ENCODE results near the gene ZNF750.

The ZNF750 gene

DNA sequence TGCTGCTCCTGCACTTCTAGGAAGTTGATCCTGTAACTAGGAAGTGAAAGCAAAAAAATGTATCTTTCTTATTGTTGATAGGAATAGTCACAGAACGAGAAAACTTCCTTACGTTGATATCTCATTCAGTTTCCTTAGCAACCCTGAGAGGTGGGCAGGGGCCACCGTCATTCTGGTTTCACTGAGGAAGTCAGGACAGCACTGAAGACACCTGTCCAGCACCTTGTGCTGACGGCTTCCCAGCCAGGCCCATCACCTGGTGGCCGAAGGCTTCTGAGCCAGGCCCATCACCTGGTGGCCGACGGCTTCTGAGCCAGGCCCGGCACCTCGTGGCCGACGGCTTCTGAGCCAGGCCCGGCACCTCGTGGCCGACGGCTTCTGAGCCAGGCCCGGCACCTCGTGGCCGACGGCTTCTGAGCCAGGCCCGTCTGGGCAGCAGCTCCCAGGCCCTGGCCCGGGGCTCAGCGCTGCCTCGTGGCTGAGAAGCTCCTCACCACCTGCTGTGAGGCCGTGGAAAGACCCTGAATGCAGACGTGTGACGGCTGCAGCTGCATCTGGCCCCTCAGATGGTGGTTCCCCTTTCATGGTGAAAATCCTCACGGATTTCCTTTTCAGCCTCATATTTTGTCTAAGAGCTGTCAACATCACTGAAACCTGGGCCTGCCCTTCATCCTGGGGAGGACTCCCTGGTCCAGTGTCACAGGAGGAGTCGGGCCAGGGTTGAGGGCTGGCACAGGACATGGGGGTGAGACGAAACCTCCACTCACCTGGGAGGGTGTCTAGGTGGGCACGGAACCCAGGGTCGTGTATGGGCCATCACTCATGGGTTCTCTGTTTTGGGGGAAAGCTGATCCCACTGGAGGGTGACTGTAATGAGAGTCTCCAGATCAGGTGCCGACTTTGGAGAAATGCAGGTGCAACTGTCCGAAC lies 33.0 kb upstream of the ZNF750 start:
- DNase-seq: no peak

DNA sequence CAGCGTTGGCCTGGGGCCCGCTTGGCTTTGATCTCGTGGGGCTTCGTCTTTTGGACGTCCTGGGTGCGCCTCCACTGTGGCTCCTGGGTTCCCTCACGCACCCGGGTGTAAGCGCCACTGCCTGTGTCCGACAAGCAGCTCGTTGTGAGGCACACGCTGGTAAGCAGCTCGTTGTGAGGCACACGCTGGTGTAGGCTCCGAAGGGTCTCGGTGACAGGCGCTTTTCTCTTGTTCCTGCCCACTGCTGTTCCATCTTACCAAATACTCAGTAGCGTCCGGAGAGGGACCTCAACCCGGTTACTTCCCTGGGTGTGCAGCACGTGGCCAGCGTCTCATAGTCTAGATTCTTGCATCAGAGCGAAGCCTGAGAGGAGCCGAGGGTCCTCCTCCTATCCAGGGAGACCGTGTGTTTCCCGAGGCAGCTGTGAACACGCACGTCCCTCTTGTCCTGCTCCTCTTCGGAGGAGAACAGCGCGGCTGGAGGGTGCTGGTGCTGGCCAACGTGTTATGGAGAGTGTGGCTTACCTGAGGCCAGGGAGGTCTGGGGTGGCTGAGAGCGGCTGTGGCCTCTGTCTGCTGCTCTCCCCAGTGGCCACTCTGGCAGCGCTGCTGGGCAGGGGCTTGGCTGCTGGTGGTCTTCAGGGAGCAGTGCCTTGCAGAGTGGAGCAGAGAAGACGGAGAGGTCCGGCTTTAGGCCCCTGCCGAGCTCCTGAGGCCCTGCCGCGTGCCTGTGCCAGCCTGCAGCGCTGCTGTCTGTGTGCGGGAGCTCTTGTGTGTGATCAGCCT lies 32.1 kb upstream of the ZNF750 start:
- DNase-seq: no peak

DNA sequence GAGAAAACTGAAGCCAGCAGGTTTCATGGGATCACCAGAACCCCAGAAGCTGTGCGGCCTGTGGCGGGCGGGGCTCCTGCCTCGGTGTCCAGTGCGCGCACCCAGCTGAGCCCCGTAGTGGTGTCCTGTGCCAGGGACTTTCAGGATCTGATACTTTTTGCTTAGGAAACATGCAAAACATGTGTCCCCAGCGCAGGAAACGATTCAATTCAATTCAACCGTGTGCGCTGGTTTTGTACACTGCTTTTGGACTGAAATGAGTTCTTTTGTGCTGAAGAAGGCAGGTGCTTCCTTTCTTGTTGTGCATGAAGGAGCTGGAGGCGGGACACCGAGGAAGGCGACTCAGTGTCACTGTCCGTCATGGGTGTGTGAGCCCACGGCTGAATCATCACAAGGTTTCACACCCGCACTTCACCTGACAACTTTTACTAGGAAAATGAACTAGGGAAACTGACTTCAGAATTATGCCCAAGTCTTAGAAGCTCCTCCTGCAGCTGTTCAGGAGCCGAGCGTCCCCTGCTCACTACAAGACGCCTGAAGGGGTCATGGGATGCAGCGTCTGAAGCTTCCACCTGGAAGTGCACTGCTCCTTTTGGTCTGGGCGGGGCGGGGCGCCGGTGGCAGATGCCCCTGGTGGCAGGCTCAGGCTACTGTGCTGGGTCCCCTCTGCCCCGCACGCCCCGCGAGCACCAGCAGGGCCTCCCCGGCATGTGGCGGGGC lies 31.4 kb upstream of the ZNF750 start:
- DNase-seq: no peak

GRCh38 chr17:82870541-82870940 lies 30.7 kb upstream of the ZNF750 start:
- DNase-seq: no peak

DNA sequence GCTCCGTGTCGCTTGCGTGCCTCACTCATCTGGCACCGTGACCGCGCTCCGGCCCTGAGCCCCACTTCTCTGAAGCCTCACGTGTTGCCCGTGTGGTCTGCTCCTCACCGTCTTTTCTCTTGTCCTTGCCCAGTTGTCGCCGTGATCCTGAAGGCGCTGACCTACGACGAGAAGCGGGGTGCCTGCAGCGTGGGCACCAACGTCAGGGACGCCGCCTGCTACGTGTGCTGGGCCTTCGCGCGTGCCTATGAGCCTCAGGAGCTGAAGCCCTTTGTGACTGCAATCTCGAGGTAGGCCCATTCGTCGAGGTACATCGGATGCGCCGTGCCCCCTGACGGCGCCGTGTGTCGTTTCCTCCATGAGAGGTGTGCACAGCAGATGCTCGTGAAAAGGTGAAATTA lies 30.3 kb upstream of the ZNF750 start:
- no peak for DNase-seq

- DNase-seq: no peak
Measured at GRCh38 chr17:82869536-82869935, 29.7 kb upstream of the ZNF750 start.

GRCh38 chr17:82868715-82869131 lies 28.9 kb upstream of the ZNF750 start:
- DNase-seq: no peak

DNA sequence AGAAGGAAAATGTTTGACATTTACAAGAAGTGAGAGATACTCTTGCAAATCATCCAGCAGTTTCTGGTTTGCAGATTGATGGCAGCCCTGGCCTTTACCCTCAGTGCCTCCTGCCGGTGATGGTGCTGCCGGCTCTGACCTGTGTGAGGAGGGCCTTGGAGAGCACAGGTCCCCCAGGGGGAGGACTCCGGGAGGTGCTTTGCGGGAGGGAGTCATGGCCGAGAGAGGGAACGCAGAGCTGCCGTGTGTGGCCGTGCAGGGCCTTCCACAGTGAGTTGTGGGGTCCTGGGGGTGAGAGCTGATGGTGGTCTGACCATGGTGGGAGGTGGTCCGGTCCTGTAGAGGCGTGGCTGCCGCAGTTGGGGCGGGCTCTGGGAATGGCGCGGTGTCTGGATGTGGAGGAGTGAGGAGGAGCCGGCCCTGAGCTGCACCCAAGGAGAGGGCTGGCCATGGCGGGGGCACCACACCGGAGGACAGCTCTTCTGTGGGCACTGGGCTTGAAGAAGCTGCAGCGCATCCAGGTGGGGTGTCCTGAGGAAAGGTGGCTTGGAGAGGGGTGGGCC lies 28.0 kb upstream of the ZNF750 start:
- no peak for DNase-seq

- no peak for DNase-seq
Measured at GRCh38 chr17:82866590-82867191, 26.9 kb upstream of the ZNF750 start.

- DNase-seq: peak; percentile 47
Measured at GRCh38 chr17:82865774-82866395, 26.1 kb upstream of the ZNF750 start.

- DNase-seq: no peak
Measured at GRCh38 chr17:82865274-82865673, 25.5 kb upstream of the ZNF750 start.

DNA sequence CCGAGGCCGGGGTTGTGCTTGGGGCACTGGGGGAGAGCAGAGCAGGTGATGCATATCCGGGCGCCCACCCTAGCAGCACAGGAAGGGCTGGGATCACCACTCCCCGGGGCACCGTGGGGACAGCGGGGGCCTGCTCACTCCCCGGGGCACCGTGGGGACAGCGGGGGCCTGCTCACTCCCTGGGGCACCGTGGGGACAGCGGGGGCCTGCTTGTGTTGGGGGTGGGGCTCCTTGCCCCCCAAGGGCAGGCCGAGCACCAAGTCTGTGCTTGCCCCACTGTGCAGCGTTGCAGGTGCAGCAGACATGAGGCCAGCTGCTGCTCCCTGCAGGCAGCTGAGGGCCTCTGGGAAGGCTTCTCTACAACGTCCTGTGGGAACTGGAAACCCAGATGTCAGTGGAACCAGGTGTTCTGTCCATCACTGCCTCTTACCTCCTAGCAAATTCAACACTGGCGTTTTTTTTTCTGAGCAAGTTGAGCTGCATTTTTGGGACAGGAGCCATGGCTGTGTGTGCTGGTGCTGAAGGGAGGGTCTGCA lies 25.0 kb upstream of the ZNF750 start:
- no peak for DNase-seq

DNA sequence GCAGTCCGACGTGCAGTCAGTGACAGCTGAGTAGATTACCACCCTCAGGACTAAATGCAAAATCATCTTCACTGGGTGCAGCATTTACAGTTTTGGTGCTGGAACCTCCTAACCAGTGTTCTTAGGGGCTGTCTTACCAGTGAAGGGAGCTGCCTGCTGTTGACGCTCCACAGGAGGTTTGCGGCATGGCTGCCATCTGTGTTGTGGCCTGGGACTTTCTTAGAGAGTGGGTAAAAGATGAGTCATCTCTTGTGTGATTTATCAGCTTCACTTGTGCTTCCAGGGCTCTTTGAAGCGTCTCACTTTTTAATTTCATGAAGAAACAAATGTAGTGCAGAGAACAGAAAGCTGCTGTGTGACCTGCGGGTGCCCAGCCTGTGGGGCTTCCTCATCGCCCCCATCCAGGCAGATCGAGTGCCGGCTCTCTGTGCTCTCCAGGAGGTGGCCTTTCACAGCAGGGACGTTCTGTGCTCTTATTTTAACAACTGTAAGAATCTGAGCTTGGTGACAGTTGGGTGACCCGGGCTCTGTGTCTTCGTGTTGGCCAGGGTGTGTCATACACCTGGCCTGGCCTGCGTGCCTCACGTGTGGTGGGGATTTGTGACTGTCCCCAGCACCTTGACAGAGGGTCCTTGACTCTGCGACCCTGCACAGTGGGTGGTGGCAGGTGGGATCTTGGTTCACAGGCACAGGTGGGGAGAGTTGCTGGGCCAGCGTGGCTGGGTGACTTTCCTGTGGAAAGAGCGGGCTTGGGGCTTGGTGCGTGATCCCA lies 24.3 kb upstream of the ZNF750 start:
- no peak for DNase-seq

DNA sequence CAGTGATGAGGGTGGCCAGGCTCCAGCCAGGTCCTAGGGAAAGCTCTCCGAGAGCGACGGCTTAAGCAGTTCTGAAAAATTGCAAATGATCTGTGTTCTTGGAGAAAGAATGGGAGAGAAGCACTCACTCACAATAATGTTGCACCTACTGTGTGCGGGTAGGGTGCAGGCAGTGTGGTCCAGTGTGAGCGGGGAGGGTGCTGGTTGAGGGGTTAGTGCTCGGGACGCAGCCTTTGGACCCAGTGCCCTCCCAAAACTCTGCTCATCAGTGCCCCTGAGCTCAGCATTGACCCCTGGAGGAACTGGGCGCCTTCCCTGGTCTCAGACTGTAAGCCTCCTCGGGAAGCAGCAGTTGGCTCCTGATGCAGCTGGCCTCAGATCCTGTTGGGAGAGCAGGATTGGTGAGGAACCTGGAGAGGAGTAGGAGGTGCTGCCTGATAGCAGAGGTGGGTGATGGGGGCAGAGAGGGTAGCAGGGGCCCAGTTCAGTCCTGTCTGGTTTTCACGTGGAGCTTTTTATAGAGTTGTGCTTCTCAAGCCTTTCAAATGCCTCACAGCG lies 23.6 kb upstream of the ZNF750 start:
- DNase-seq: no peak

DNA sequence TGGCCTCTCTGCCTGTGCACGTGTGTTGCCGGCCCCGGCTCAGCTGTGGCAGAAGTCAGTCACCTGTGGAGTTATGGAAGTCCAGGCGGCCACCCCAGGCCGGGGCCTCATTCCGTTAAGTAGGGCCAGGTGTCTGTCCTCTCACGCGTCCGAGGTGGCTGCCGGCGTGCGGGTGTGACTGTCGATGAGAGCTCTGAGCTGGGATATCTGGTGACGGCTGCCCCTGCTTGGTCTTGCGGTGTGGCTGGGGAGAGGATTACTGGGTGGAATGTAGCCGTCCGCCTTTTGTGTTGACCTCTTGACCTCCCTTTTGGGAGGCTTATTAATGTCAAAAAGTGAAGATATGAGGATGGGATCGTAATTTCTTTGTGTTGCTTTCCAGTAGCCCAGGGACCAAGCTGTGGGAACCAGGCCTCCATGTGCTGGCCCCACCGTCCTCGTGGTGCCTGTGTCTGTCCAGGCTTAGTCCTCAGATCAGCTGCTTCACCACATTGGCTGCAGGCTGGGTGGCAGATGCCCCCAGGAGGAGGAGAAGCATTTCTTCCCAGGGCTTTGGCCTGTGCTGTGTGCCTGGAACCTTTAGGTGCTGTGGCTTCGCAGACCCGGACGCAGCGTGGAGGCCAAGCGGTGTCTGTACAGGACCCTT lies 23.0 kb upstream of the ZNF750 start:
- DNase-seq: no peak

DNA sequence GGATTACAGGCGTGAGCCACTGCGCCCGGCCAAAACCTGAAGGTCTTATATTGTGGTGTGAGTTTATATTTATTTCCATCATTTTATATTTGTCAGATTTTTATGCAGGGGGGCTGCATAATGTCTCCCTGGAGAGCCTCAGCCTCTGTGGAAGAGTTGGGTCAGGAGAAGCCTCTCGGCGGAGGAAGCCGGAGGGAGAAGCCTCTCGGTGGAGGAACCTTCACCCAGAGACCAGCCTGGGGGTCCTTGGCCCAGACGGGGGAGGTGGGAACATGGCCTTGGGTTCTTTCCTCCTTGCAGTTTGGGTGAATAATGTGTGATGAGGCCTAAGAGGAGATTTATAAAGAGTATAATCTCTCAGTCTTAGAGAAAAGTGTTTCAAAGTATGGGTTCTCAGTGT lies 22.4 kb upstream of the ZNF750 start:
- DNase-seq: no peak

DNA sequence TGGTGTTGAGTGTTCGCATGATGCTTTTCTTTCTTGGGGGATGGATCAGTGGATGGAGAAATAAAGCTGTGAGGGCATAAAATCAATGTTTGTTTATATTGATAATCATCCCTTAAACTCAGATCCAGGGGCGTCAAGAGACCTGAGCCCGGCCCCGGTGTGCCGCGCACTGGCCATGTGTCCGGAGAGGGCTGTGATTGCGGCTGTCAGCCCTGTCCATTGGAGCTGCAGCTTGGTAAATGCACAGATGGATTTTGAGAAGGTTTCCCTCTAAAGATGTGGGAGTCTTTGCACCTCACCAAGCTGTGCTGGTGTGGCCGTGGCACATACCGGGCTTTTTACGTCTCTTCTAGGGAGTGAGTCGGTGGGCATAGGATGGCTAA lies 21.6 kb upstream of the ZNF750 start:
- DNase-seq: no peak

DNA sequence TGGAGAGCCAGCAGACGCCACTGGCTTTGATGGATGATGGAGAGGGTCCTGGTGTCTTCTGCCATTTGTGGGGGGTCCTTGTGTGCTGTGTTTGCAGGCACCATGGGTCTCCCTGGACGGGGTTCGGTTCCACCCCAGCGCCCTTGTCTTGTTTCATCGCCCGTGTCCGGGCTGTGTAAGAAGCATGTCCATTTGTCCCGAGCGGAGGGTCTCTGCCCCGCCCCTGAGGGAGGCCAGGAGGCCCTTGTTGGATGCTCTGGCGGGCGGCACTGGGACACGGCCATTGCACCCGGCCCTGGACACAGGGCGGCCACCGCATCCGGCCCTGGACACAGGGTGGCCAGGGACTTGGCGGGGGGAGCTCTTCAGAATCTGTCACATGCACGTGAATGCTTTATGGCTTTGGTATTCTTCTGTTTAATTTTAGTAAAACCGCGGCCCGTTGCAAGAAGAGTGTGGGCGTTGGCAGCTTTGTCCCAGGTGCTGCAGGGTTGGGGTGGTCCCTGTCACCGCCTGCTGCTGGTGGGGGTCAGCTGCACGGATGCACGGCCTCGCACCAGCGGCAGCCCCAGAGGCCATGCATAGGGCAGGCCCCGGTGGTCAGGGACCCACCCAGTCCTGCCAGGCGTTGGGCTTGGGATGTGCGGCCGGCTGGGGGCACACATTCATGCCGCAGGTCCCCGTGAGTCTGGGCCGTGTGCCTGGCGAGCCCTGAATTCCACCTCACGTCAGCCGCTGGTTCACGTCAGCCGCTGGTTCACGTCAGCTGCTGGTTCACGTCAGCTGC lies 21.0 kb upstream of the ZNF750 start:
- DNase-seq: no peak

Data from DMS79 treated with DMSO at 0.1 percent for 48 hours (cell line).